Activated CD8-positive, alpha-beta memory T cell treated with anti-CD3 and anti-CD28 coated beads for 48 hours (primary cell): ENCODE measurements around the gene CAPN8.
A peak's percentile ranks its signal among the peaks of the same experiment; 100 is the strongest.

Experiments
- DNase-seq, 3 experiments: peaks; one replicate each; pipeline ENCODE4 v3.0.0-alpha.2; 2020; ENCODE audit warnings: low read depth in 2 of 3, low spot score in 2 of 3

The CAPN8 gene

DNA sequence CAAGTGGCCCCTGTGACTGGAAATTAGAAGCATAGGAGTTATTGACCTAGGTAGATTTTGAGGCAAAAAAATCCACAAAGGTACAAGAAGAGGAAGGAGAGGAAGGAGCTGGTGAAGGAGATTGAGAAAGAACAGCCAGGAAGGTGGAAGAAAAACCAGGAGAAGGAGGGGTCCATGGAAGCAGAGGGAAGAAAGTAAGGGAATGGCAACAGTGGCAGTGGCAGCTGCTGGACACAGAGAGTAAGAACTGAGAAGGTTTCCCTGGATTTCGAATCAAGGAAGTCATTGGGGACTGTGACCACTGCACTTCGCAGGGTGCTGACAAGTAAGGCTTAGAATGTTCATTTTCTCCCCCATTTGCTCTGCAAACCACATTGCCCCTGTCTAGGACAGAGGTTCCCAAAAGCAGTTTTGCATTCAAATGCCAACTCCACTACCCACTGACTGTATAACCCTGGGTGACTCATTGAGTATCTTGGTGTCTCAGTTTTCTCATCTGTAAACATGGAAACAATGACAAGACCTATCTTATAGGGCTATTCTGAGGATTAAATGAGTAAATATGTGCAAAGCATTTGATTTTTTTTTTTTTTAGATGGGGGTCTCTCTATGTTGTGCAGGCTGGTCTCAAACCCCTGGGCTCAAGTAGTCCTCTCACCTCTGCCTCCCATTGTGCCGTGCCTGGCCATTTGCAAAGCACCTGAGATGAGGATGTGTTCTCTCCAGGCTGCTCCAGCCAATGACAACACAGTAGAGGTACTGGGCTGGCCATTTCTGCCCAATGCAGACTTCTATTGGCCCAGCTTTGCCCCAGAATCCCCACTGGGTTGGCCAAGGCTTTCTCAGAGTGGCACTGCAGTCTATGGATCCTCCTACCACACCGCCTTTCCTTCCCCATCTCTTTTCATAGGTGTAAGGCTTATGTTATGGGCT lies 37.5 kb upstream of the CAPN8 start:
- no peak for DNase-seq

DNA sequence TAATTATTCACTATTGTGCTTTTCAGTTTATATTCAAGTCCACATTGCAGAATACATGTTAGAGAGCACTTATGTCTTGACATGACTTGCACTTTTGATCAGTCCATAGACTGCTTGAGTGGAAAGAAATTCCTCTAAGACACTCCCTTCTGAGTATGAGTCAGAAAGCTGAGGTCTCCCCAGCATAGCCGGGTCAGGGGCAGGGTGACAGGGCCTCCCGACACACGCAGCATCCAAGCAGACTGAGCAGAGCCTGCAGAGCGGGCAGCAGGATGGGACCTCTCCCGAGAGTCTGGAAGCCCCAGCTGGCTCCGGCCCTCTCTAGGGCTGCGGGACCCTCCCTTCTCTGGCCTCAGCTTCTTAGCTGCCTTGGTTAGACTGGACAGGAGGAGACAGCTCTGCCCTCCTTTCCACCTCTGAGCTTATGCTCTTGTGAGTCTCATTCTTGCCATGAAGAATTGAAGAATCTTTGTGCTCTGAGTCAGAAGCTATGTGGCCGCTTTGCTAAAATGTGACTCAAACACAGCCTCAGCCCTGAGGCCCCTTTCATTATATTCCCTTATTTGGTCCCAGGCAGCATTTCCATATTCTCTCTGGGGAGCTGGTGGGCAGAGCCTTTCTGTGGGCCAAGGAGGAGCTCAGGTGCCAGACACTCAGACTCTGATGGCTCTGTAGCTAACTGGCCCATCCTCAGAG lies 35.6 kb upstream of the CAPN8 start:
- no peak for DNase-seq

DNA sequence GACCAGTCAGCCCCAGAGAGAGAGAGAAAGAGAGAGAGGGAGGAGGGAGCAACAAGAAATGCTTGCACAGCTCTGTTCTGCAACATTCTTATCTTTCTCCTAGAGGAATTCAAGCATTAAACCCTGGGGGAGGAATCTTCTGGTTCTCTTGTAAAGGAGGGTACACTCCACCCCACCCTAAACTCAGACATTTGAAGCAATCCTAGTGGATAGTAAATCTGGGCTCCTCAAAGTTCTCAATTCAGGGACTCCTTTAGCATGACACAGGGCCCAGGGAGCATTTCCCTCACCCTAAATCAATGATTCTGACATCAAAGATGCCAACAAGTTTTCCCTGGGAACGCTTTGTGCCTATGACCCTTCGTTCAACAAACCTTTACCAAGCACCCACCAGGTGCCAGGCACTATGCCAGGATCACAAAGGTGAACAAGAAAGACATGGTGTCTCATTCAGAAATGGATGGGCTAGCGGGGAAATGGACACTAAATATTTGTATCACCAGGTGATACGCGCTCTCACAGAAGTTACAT lies 35.0 kb upstream of the CAPN8 start:
- no peak for DNase-seq

DNA sequence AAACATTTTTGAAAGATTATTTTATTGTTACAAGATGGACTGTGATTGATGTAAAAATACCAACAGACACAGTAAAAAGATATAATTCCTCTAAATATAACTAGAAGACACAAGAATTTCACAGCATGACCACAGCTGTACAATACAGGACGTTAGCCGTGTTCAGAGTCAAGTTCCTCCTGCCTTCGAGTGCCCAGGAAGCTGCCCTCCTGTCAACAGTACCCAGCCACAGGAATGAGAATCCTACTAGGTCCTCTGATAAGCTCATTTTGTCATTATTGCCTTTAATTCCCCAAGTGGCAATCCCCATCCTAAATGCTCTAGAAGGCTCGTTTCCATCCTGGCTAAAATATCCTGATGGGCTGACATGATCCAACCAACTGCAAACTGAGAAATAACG lies 30.4 kb upstream of the CAPN8 start:
- DNase-seq: no peak

DNA sequence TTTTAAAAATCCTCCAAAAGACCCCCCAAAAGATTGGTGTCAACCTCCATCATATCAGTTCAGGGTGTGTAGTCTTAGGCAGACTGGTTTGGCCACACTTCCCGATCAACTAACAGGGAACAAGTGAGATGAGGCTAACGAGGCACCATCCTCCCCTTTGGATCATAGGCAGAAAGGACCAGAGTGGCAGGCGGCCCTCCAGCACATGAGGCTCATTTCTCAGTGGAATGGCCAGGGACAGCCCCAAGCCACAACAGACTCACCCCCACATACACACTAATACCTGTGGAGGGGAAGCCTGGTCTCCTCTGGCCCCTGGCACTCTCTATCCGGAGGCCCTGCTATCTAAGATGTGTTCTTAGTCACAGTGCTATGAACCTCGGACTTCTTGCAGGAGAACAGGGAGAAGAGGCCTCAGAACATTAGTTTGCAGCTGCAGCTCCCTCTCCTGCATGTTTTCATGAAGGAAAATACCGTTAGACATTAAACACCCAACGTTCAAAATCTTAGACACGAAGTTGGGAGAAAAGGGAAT lies 29.6 kb upstream of the CAPN8 start:
- no peak for DNase-seq

DNA sequence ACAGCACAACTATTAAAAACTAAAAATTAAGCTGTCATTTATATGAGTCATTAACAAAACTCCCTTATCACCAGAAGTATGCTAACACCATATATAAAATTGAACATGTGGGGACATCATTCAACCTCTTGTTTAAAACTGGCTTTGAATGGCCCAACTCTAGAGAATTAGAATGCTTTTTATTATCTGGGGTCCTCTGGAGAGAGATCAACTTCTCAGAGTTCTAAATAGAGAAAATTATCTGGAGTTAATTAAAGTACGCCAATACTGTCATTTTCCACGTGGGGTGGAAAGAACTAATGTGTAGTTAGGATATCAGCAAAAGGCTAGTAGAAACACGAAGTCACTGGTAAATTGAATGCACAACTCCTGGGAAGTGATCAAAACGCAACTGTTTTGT lies 25.6 kb upstream of the CAPN8 start:
- DNase-seq: no peak

DNA sequence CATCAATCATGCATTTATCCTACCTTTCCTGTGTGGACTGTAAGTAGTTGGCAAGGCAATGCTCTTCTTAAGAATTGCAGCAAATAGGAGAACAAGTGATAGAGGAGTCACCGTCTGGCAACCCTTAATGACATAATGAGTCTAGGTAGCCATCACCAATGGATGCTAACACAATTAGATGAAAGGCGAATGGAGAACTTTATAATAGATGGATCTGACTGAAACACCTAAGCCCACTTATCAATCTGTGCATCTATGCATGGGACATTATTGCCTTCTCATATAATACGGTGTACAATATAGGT lies 18.9 kb upstream of the CAPN8 start:
- DNase-seq: no peak

DNA sequence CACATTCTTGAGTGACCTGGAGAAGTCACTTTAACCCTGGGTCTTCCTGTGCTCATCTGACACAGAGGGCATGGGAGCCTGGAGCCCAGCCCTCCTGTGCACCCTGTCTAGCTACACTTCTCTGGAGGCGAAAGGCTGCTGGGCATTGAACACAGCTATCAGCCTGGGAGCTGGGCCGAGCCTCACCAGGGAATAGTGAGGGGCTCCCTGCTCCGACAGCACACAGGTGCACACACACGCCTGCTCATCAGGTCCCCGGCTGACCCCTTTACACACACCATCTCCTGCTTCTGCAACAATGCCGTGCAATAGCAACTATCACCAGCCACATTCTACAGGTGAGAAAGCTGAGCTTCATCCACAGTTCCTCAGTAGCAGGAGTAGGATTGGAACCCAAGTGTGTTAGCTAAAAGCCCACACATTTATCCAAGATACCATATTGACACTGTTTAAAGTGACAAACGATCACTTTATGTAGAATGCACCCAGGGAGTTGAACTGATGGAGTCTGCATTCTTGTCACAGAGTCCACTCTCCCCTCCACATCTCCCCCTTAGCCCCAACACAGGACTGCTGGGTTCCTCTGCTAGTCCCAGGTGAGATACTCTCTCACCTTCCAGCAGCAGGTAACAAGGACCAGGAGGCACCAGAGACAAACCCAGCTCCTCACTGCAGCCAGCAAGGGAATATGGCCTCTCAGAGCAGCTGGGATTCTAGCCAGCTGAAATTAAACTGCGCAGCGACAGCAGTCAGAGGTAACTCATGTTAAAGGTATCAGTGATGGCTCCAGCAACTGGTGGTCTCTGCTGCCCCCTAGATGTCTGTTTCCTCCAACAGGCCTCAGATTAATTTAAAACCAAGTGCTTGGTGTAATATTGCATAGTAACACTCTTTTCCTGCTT lies 18.3 kb upstream of the CAPN8 start:
- peak in 1 of 3 experiments; percentile 11 for DNase-seq

DNA sequence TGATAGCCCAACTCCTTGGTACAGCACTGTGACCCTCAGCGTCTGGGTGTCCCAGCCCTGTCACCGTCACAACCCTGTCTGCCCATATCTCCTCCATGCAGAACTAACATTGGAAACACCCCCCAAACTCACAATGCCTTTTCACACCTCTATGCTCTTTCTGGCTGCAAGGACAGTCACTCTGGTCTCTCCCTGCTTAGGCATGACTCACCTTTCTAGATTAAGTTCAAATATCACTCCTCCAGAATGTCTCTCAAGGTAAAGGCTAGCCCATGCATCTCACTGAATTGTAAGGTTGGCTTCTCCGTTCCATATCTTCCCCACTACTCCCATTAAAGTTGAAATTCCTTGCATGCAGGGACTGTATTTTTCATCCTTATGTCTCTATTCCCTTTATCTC lies 17.0 kb upstream of the CAPN8 start:
- DNase-seq: no peak

DNA sequence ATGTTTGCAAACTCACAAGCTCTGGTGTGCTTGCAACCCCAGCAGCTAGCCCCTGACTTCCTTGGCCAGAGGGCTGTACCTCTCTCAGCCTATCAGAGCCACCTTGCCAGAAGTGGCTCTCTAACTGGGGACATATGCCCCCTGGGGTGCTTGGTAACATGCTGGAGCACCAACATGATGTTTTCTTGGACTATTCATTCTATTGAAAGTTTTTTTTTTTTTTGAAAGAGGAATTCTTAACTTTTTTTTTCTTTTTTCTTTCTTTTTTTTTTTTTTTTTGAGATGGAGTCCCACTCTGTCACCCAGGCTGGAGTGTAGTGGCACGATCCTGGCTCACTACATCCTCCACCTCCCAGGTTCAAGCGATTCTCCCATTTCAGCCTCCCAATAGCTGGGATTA lies 14.7 kb upstream of the CAPN8 start:
- DNase-seq: no peak

DNA sequence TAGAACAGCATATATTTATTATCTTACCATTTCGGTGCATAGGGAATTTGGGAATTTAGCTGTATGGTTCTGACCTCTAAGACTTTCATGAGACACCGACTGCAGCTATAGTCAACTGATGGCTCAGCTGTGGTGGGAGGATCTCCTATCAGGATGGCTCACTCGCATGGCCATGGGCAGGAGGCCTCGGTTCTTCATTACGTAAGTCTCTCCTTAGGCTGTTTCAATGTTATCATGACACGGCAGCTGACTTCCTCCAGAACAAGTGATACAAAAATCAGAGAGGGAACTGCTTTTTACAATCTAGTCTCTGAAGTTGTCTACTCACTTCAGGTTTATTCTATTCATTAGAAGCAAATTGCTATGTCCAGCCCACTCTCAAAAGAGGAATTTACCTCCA lies 13.3 kb upstream of the CAPN8 start:
- no peak for DNase-seq

DNA sequence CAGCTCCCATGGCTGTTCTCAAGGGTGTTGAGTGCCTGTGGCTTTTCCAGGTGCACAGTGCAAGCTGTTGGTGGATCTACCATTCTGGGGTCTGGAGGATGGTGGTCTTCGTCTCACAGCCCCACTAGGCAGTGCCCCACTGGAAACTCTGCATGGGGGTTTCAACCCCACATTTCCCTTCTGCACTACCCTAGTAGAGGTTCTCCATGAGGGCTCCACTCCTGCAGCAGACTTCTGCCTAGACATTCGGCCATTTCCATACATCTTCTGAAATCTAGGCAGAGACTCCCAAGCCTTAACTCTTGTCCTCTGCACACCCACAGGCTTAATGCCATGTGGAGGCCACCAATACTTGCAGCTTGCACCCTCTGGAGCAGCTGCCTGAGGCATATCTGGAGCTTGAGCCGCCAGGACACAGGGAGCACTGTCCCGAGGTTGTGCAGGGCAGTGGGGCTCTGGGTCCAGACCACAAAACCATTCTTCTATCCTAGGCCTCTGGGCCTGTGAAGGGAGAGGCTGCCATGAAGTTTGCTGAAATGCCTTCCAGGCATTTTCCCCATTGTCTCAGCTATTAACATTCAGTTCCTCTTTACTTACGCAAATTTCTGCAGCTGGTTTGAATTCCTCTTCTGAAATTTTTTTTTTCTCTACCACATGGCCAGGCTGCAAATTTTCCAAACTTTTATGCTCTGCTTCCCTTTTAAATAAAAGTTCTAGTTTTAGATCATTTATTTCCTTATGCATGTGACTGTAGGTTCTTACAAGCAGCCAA lies 8.8 kb upstream of the CAPN8 start:
- no peak for DNase-seq

DNA sequence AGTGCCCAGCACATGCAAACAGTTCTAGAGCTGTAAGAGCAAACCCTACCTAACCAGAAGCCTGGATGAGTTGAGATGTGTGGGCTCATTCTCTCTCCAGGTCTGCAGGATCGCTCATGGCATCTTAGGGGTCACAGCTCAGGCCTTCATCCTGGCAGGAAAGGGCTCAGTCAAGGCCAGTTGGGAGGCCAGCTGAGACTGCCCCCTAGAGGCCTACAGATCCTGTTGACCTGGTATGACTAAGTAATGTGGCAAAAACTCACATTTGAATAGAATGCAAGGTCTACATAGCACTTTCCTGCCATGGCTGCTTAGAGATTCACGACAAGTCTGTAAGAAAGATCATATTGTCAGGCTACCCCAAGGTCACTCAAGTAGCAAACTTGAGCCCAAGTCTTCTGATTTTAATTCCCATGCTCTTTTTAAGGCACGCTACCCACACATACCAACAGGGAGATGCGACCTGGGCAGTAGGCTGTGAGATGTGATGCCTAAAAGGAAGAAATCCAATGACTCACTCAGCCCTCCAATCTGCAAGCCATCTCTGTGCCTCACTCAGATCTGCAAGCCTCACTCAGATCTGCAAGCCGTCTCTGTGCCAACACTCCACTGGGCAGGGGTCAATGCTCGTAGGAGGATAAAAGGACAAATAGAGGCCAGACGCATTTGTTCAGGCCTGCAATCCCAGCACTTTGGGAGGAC lies 5.1 kb upstream of the CAPN8 start:
- DNase-seq: no peak

DNA sequence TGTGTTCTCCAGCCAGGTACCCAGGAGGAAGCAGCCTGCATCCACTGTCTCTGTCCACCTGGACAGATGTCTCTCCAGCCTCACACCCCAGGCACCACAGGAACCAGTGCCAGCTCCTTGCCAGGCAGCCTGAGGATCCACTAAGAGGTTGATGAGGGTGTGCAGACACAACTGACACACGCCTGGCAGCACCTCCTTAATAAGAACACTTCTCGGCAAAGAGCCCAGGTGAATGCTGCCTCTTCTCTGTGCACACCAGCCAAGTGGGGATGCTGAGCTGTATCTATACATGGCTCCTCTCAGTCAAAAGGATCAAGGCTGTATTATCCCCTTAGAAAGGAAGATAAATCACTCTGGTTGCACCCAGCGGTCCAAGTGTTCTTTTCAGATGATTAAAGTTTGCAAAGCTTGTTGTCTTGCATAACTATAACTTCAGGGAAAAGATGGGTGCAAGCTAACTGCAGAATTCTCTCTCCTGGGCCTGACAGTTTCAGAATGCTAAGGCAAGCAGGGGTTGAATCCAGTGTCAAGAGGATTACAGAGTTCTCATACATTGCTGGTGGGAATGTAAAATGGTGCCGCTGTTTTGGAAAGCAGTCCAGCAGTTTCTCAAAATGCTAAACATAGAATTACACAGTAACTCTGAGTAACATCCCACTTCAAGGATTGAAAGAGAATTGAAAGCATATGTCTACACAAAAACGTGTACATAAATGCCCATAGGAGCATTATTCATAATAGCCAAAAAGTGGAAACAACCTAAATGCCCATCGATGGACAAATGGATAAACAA lies 3.7 kb upstream of the CAPN8 start:
- no peak for DNase-seq

DNA sequence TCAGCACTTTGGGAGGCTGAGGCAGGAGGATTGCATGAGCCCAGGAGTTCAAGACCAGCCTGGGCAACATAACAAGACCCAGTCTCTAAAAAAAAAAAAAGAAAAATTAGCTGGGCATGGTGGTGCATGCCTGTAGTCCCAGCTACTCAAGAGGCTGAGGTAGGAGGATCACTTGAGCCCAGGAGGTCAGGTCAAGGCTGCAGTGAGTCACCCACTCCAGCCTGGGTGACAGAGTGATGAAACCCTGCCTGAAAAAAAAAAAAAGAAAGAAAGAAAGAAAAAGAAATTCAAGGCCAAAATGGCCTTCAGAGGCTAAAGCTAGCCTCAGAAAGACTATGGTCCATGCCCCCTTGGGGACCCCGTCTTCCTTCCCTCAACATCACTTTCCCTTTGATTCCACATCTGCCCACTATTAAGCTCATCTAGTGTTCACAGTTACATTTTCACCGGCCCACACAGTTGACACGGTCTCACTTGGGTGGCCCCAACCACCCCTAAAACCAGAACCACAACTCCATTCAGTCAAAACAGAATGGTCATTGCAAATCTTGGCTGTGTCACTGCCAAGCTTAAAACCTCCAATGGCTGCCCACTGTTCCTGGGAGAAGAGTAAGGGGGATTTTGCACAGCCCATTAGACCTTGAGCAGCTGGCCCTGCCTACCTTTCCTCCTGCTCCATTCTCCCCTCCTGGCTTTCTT lies 2.1 kb upstream of the CAPN8 start:
- DNase-seq: no peak

DNA sequence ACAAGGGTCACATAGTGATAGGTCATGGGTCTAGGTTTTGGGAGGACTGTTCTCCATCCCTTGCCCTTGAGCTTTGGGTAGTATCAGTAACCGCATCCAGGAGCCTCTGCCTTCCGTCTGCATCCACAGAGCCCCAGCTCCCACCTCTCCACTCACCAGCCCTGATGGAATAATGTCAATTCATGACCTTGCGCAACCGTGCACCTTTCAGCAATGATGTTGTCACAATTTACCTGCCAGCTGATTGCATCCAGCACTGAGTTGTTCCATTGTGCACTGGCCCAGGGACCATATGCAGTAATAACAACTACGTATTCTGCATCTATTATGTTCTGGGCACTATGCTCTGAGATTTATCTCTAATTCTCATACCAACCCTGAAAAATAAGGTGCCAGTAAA lies 1.4 kb downstream of the CAPN8 start:
- DNase-seq: no peak

DNA sequence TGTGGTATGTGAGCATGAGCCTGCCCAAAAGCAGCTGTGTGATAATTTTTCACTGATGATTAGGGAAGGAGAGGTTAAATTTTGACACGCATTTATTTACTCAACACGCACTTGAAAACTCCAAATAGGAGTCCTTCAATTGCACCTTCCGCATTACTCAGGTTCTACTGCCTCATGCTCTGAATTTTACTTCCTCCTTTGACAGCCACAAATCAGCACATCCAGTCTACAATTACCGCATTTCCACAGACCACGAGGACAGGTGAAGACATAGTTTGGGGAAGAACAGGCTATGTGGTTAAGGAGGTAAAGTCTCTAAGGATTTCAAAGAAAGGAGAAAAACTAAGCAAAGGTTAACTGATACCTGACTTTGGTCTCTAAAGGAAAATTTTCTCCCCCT lies 2.6 kb downstream of the CAPN8 start:
- DNase-seq: no peak

DNA sequence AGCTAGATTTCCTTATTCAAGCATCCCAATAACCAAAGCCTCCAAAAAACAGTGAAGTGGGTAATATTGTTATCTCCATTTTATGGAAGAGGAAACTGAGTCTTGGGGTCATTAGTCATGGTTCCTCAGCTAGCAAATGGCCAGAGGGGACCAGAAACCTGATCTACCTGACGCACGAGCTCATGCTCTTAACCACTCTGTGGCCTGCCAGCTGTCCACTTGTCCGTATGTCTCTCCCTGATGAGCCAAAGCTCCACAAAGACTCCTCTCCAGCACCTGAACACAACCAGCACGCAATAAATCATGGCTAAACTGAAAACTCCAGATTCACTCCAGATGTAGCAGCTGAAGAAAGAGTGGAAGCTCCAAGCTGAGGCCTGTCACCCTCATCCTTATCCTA lies 5.8 kb downstream of the CAPN8 start:
- DNase-seq: no peak
